DOHH2 (cell line): ENCODE data around the gene DNAJB12.

Source experiments
- H3F3A ChIP-seq: fragments of 200-600 bp; sonication (generic), shearing (Covaris generic); 2 replicates; pipeline ENCODE4 v1.6.0; 2016; ENCODE audit warnings: antibody characterized with exemption, mild to moderate bottlenecking; ENCODE audit not compliant: control insufficient read depth, insufficient read depth
- H3K27ac ChIP-seq: fragments of 200-600 bp; sonication (generic); 2 replicates; pipeline ENCODE4 v1.5.1; 2014; ENCODE audit warnings: low read depth, mild to moderate bottlenecking, low read length, moderate library complexity
- H3K27me3 ChIP-seq: fragments of 200-600 bp; sonication (generic); 2 replicates; pipeline ENCODE4 v1.6.1; 2014; ENCODE audit warnings: mild to moderate bottlenecking, low read length, mixed read lengths; ENCODE audit not compliant: control insufficient read depth
- H3K36me3 ChIP-seq: fragments of 200-600 bp; sonication (generic); 2 replicates; pipeline ENCODE4 v1.6.1; 2014; ENCODE audit warnings: mild to moderate bottlenecking, low read length, moderate library complexity, mixed read lengths; ENCODE audit not compliant: control insufficient read depth
- H3K4me1 ChIP-seq: fragments of 200-600 bp; sonication (generic); 2 replicates; pipeline ENCODE4 v1.6.1; 2014; ENCODE audit warnings: mild to moderate bottlenecking, low read length, mixed read lengths; ENCODE audit not compliant: control insufficient read depth
- H3K4me2 ChIP-seq: fragments of 200-600 bp; sonication (generic); 2 replicates; pipeline ENCODE4 v1.6.0; 2014; ENCODE audit warnings: mild to moderate bottlenecking, low read length, moderate library complexity
- H3K4me3 ChIP-seq: fragments of 200-600 bp; sonication (generic); 2 replicates; pipeline ENCODE4 v1.5.1; 2014; ENCODE audit warnings: mild to moderate bottlenecking, low read length, mixed read lengths
- H3K79me2 ChIP-seq: fragments of 200-600 bp; sonication (generic); 2 replicates; pipeline ENCODE4 v1.6.1; 2014; ENCODE audit warnings: mild to moderate bottlenecking, low read length, mixed read lengths; ENCODE audit not compliant: control insufficient read depth
- H3K9me2 ChIP-seq: fragments of 200-600 bp; sonication (generic); replicated peaks from 2 replicates; pipeline ENCODE4 v1.6.1; 2014; ENCODE audit warnings: mild to moderate bottlenecking, low read length, mixed read lengths; ENCODE audit not compliant: control insufficient read depth
- H3K9me3 ChIP-seq: fragments of 200-600 bp; sonication (generic); 2 replicates; pipeline ENCODE4 v1.6.1; 2014; ENCODE audit warnings: antibody characterized with exemption, low read length, mixed read lengths; ENCODE audit not compliant: control insufficient read depth, insufficient read depth
- H4K20me1 ChIP-seq: fragments of 200-600 bp; sonication (generic); 2 replicates; pipeline ENCODE4 v1.6.0; 2014; ENCODE audit warnings: low read depth, mild to moderate bottlenecking, antibody characterized with exemption, low read length, moderate library complexity; ENCODE audit not compliant: control insufficient read depth, insufficient read depth
- EZH2phosphoT487 ChIP-seq: fragments of 200-600 bp; sonication (generic); IDR thresholded peaks from 2 replicates; pipeline ENCODE4 v1.6.1; 2017; ENCODE audit warnings: borderline replicate concordance, mild to moderate bottlenecking, antibody characterized with exemption, low read length, moderate library complexity, mixed read lengths
- TF ChIP-seq, protein P1 (sequence below): fragments of 200-600 bp; sonication (generic); IDR thresholded peaks from one replicate; pipeline ENCODE4 v1.5.1; 2014; ENCODE audit warnings: antibody characterized with exemption, mild to moderate bottlenecking, low read depth, low read length; ENCODE audit not compliant: poor library complexity, severe bottlenecking

The DNAJB12 gene

DNA sequence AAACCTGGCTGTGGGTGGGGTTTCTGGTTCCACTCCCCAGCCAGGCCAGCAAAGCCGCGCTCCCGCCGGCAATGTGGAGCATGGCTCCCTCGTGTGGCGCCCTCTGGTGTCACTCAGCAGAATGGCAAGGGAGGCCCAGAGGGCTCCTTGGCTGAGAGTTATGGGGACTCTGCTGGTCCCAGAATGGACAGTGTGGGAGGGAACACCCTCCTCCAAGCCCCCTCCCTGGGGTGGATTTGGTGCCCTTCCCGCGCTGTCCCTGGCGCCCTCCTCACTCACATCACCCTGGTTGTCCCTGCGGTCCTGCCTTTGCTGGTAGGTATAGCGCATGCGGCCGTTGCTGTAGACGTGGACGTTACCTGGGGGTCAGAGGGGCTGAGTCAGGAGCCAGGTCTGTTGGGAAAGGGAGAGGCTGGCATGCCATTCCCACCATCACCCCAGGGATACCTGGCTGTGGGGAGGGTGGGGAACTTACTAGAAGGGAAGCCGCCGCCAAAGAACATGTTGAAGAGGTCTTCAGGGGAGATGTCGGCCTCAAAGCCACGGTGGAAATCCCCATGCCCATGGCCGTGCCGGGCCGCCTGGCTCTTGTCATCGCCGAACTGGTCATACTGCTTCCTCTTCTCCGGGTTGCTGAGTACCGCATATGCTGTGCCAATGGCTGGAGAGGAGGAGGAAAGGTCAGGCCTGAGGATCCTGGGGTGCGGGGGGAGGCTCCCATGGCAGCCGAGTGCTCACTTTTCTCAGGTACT, 14.0 kb downstream of the DNAJB12 start:
- H3F3A ChIP-seq: 0 out of 2 replicates have a peak, but pooled peaks cover 4% of the 10 kb centered on the region
- TF ChIP-seq, protein P1, sequence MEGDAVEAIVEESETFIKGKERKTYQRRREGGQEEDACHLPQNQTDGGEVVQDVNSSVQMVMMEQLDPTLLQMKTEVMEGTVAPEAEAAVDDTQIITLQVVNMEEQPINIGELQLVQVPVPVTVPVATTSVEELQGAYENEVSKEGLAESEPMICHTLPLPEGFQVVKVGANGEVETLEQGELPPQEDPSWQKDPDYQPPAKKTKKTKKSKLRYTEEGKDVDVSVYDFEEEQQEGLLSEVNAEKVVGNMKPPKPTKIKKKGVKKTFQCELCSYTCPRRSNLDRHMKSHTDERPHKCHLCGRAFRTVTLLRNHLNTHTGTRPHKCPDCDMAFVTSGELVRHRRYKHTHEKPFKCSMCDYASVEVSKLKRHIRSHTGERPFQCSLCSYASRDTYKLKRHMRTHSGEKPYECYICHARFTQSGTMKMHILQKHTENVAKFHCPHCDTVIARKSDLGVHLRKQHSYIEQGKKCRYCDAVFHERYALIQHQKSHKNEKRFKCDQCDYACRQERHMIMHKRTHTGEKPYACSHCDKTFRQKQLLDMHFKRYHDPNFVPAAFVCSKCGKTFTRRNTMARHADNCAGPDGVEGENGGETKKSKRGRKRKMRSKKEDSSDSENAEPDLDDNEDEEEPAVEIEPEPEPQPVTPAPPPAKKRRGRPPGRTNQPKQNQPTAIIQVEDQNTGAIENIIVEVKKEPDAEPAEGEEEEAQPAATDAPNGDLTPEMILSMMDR: peak; percentile 96
- no peak for TF ChIP-seq EZH2phosphoT487
- no peak overlapping the region for H3K4me3 ChIP-seq
- H3K4me1 ChIP-seq: peaks cover 18% of the 10 kb centered on the region
- H3K79me2 ChIP-seq: no peaks in the 10 kb centered on the region
- peaks cover 46% of the 10 kb centered on the region for H3K36me3 ChIP-seq
- H3K9me2 ChIP-seq: no peaks in the 10 kb centered on the region
- no peaks in the 10 kb centered on the region for H3K9me3 ChIP-seq
- no peak overlapping the region for H3K27ac ChIP-seq
- H3K27me3 ChIP-seq: no peaks in the 10 kb centered on the region
- no peaks in the 10 kb centered on the region for H4K20me1 ChIP-seq
- H3K4me2 ChIP-seq: no peak overlapping the region

DNA sequence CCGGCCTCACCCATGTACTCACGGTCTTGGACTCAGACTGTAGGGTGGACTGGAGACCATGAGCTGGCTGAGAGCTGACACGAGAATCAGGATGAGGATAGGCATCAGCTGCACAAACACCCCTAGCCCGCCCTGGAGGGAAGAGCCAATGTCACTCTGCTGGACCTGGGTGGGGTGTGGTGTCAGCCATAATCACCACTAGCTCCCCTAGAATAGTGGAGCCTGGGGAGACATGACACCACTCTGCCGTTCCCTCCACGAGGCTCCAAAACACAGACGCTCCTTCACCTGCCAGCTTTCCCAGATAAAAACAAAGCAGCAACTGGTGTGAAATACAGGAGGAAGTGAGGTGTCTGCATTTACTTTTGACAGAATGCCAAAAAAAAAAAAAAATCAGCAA, 16.5 kb downstream of the DNAJB12 start:
- H3K27me3 ChIP-seq: no peaks in the 10 kb centered on the region
- H3K9me3 ChIP-seq: no peaks in the 10 kb centered on the region
- no peak overlapping the region for H3K4me3 ChIP-seq
- no peaks in the 10 kb centered on the region for H3K79me2 ChIP-seq
- H3K4me2 ChIP-seq: no peak overlapping the region
- H4K20me1 ChIP-seq: no peaks in the 10 kb centered on the region
- peaks cover 18% of the 10 kb centered on the region for H3F3A ChIP-seq
- H3K9me2 ChIP-seq: no peaks in the 10 kb centered on the region
- peaks cover 63% of the 10 kb centered on the region for H3K36me3 ChIP-seq
- TF ChIP-seq, protein P1: no peak
- no peak for TF ChIP-seq EZH2phosphoT487
- H3K4me1 ChIP-seq: peaks cover 38% of the 10 kb centered on the region
- H3K27ac ChIP-seq: no peak overlapping the region

DNA sequence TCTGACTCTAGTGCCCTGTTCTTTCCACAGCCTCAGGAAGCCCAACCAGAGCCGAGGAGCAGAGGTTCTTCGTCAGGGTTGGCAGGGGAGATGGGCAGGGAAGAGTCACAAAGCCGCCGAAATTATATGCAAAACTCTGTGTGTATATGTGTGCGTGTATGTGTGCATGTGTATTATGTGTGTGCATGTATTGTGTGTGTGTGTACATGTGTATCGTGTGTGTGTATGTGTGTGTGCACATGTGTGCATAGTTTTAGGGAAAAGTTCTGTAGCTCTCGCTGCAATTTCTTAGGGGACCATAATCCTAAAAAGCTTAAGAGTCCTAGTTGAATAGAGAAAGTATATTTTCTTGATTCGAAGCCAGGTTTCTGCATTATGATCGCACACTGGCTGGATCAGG, 17.0 kb downstream of the DNAJB12 start:
- Histone ChIP-seq H3K9me2 (no peaks in the 10 kb centered on the region), H3K36me3 (peaks cover 67% of the 10 kb centered on the region), H3K79me2 (no peaks in the 10 kb centered on the region), H4K20me1 (no peaks in the 10 kb centered on the region), H3K27ac (no peak overlapping the region), H3K9me3 (no peaks in the 10 kb centered on the region), H3F3A (peaks cover 19% of the 10 kb centered on the region), H3K27me3 (no peaks in the 10 kb centered on the region), H3K4me1 (peaks cover 43% of the 10 kb centered on the region), H3K4me2 (no peak overlapping the region), H3K4me3 (no peak overlapping the region)
- TF ChIP-seq, protein P1: no peak
- TF ChIP-seq EZH2phosphoT487: no peak
